GM19395 (cell line): ENCODE data around the gene DGKD.
"Not testable (repeated sequence)": the region's sequence is repeated elsewhere in the genome, so short reads cannot be mapped to it uniquely, and the experiment has no call there.

Experiments used
- ATAC-seq: cut with Tn5 transposase; IDR thresholded peaks from one replicate; pipeline ENCODE4 v1.9.1; 2021; ENCODE audit warnings: mild to moderate bottlenecking, moderate library complexity; ENCODE audit not compliant: unreplicated experiment

DGKD gene

GRCh38 chr2:233353769-233354499 is at the start of gene DGKD:
TSS of gene DGKD (plus strand) at chr2:233354494. CDS start at chr2:233354519, 25 bp downstream.
- peak; percentile 52 for ATAC-seq

GRCh38 chr2:233307565-233307964 is 46.7 kb upstream of the DGKD start, which contains the start of gene SAG:
TSS of gene SAG (plus strand) at chr2:233307816. CDS start at chr2:233309190, 1,374 bp downstream.
- ATAC-seq = no peak

GRCh38 chr2:233311241-233311926 is 42.9 kb upstream of the DGKD start:
- no peak for ATAC-seq

GRCh38 chr2:233312874-233313273 is 41.4 kb upstream of the DGKD start:
- no peak for ATAC-seq

GRCh38 chr2:233314180-233314925 is 39.9 kb upstream of the DGKD start:
- no peak for ATAC-seq

- ATAC-seq = no peak
Measured at GRCh38 chr2:233317196-233317943, 36.9 kb upstream of the DGKD start.

GRCh38 chr2:233319256-233319655 is 35.0 kb upstream of the DGKD start:
- no peak for ATAC-seq

GRCh38 chr2:233320470-233320869 is 33.8 kb upstream of the DGKD start:
- ATAC-seq = no peak

GRCh38 chr2:233321166-233321565 is 33.1 kb upstream of the DGKD start:
- no peak for ATAC-seq

GRCh38 chr2:233323851-233324250 is 30.4 kb upstream of the DGKD start:
- ATAC-seq = no peak

- ATAC-seq = no peak
Measured at GRCh38 chr2:233325256-233325655, 29.0 kb upstream of the DGKD start.

GRCh38 chr2:233325814-233326213 is 28.5 kb upstream of the DGKD start:
- ATAC-seq = no peak

GRCh38 chr2:233326500-233326899 is 27.8 kb upstream of the DGKD start:
- no peak for ATAC-seq

- no peak for ATAC-seq
Measured at GRCh38 chr2:233328922-233329321, 25.4 kb upstream of the DGKD start.

GRCh38 chr2:233329489-233330135 is 24.7 kb upstream of the DGKD start:
- ATAC-seq = no peak

- ATAC-seq = peak; percentile 93
Measured at GRCh38 chr2:233331536-233331935, 22.8 kb upstream of the DGKD start.

GRCh38 chr2:233332125-233332524 is 22.2 kb upstream of the DGKD start:
- ATAC-seq = no peak

GRCh38 chr2:233334915-233335314 is 19.4 kb upstream of the DGKD start:
- ATAC-seq = no peak

- not testable (repeated sequence) for ATAC-seq
Measured at GRCh38 chr2:233336091-233336490, 18.2 kb upstream of the DGKD start.

- ATAC-seq = no peak
Measured at GRCh38 chr2:233336541-233336940, 17.8 kb upstream of the DGKD start.
